Activated CD8-positive, alpha-beta memory T cell treated with anti-CD3 and anti-CD28 coated beads, Interleukin-2, amount 50 U/mL, for 1 hour (primary cell): Measurements from ENCODE around the gene OR1C1.
"Not testable (repeated sequence)": the region's sequence is repeated elsewhere in the genome, so short reads cannot be mapped to it uniquely, and the experiment has no call there.

Experiments
- DNase-seq: peaks from one replicate; pipeline ENCODE4 v3.0.0-alpha.2; 2020; ENCODE audit errors: extremely low read depth

OR1C1 gene, protein sequence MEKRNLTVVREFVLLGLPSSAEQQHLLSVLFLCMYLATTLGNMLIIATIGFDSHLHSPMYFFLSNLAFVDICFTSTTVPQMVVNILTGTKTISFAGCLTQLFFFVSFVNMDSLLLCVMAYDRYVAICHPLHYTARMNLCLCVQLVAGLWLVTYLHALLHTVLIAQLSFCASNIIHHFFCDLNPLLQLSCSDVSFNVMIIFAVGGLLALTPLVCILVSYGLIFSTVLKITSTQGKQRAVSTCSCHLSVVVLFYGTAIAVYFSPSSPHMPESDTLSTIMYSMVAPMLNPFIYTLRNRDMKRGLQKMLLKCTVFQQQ

DNA sequence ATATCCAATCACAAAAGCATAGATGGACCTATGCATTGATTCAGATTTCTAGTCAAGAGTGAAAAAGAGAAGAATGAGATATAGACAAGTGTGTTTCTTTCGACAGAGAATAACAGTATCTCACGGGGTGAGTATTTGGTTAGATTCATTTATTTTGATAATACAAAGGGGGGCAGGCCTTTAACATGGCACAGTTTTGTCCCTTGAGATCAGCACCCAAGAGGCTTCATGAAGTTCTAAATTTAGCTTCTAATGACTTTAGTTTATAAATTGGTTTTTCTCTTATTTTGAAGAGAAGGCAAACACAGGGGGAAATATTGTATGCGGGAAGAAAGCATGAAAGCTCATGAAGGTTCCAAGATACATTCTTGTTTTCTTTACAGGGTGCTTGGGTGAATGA is at the start of gene OR1C1:
OR1C1 (minus strand) TSS at position 101 of the 400 bp plus-strand sequence. CDS start 2,150 bp downstream, outside the sequence.
- DNase-seq: no peak

DNA sequence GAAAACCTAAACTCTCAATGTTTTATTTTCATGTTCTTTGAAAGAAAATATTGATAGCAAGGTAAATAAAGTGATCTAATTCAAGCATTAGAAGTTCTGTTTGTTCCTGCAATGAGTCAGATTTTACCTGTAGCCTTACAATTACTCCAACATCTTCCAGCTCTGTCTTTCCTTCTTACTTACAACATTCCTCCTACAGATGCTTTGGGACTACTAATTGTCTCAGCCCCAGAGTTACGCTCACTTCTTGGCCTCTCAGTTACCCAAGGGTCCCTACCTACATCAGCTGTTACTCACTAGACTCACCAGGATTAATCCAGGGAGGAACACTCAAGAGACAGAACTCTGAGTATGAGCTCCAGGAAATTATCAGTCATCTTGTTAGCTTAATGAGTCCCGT is 37.2 kb upstream of the OR1C1 start:
- DNase-seq: no peak

DNA sequence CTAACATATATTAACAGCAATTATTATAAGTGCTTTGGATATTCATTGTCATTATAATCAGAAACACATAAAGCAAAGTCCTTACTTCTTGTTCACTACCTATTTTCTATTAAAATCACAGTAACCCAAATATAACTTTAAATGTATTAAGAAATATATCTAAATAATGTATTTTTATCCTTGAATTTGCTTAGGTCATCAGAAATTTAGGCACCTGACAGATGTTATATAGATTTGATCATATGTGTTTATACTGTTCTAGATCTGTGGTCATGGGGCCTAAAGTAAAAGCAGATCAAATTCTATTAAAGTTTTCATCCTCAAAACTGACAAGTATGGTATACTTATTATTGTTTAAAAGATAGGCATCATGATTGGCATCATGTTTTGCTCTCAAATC is 9.2 kb upstream of the OR1C1 start:
- no peak for DNase-seq

DNA sequence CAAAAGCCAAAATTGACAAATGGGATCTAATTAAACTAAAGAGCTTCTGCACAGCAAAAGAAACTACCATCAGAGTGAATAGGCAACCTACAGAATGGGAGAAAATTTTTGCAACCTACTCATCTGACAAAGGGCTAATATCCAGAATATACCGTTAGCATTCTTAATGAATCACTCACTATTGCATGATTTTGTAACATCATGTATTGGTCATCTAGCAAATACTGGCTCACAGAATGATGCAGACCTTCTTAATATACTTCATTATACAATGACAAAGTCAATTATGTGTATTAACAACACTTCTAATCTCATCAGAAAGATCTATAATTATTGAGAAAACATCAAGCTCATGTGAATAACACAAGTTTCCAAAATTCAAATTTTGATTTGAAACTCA is 6.0 kb downstream of the OR1C1 start:
- not testable (repeated sequence) for DNase-seq

DNA sequence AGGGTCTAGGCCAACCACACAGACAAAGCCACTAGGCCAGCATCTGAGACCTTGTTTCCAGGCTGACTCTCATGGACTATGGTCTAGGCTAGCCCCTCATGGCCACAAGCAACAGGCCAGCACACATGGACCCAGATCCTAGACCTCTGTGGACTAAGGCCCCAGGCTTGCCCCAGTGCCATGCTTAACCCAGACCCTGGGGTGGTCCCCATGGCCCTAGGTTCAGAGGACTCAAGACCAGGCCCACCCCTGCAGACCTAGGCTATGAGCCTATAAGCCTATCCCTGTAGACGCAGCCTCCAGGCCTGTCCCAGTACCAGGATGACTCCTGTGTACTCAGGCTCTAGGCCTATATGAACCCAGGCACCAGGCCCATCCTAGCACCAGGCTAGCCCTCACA is 10.5 kb downstream of the OR1C1 start:
- DNase-seq: no peak

DNA sequence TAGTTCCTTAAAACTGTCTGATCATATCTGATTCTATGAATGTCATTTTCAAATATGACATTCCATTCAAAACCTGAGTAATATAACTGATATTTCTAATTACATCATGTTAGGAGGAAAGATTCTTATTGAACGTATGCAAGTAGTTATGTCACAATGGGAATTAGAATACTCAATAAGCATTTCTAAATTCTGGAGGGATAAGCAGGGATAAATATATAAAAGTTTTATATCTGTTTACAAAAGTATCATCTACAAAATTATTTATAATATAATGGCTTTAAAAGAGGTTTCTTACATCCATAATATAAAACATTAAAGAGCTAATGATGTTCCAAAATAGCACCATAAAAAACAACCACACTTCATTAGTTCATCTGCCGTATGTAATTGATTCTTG is 12.3 kb downstream of the OR1C1 start, which contains the start of gene OR14A2:
OR14A2 (minus strand) TSS at position 101 of the 400 bp plus-strand sequence.
- no peak for DNase-seq

DNA sequence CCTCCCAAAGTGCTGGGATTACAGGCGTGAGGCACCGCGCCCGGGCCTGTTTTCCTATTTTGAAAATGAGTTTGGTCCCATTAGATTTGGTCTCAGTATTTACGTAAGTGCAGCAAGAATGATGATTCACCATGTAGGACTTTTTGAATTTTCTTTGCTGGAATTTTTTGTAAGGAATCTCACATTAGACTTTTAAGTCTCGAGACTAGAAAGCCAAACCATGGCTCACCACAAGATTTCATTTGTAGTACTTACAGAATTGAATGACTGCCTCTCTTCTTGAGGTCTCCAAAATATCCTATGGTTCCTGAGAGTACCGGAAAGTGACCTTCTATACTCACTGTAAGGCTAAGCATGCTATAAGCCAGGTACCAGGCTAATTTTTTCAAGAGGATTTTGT is 12.7 kb downstream of the OR1C1 start:
- DNase-seq: no peak

DNA sequence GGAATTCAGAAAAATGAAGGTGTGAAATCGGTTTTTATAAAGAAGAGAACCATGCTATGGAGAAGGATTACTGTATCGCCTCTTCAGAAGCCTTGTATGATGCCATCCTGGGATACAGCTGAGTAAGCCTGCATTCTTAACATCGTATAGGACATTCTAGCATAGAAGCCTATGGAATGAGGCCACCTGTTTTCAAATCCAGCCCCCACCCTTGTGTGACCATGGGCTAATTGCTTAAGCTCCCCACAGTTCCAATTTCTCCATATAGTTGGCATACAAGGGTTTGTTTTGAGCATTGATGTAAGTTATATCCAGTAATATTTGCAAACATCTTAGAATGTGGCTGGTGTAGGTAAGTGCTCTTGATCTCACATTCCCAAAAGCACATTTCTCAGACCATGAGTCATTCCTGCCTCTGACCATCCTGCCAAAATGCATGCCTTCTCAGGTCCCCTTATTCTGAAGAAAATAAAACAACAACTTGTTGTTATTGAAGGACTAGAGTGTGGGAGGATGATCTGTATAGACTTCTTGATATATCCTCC is 13.9 kb downstream of the OR1C1 start:
- DNase-seq: no peak

DNA sequence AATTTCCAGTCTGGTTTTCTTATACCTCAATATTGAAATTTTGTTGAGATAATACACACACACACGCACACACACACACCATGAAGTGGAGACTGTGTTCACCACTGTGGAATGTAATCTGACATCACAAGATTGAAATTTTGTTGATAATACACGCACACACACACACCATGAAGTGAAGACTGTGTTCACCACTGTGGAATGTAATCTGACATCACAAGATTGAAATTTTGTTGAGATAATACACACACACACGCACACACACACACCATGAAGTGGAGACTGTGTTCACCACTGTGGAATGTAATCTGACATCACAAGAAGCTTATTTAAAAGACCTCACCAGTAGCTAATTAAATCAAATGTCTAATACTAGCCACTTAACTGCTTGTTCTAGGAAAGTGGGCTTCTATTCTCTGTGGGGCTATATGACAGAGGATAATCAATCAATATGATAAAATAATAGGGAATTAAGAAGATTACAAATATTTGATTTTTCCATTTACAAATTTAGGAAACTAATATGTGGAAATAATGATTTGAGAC is 18.1 kb downstream of the OR1C1 start:
- DNase-seq: not testable (repeated sequence)

DNA sequence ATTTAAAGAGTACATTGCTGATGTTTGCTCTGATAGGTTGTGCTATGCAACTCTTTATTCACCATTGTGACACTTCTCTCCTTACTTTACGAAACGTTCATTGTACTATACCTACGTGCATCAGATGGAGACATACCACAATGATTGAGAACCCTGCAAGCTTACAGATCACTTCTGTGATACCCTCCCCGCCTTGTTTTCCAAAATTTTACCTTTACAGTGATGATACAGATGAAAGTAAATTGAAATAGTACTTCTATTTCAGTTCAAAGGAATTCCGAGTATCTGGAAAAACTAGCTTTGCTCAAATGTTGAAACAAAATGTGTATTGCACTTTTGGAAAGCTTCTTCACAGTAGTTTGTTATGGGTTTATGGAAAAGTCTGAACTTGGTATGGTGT is 18.6 kb downstream of the OR1C1 start:
- DNase-seq: no peak

DNA sequence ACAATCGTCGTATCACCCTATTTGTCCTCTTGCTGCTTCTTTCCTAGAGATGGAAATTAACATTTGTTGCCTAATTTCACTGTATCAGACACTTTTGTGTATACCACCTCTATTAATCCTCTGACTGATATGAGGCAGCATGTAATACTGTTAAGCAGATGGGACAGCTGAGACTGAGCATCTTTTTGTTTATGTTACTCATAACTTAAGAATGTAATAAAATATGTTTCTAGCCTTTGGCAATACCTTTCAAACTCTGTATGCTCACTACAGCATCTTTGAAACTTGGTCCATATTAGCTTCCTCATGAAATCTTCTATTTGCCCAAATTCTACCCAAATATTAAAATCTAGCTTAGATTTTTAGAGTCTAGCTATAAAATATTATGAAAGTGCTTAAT is 19.6 kb downstream of the OR1C1 start:
- no peak for DNase-seq

DNA sequence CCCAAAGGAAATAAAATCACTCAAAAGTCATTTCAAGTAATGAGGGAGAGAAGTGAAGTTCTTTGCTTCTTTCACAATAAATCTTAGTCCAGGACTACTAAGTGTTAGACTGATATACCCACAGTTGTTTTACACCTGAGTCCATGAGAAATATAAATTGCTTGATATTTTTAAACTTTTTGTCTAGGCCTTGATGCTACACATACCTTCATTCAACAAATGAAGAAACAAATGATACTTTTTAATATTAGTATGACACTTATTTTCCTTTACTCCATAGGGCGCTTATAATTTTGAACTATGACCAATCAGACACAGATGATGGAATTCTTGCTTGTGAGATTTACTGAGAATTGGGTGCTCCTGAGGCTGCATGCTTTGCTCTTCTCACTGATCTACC is 22.0 kb downstream of the OR1C1 start, which contains the start of gene OR14K1:
OR14K1 (plus strand) TSS at position 301 of the 400 bp plus-strand sequence; CDS start at position 301, 0 bp downstream.
- DNase-seq: no peak

DNA sequence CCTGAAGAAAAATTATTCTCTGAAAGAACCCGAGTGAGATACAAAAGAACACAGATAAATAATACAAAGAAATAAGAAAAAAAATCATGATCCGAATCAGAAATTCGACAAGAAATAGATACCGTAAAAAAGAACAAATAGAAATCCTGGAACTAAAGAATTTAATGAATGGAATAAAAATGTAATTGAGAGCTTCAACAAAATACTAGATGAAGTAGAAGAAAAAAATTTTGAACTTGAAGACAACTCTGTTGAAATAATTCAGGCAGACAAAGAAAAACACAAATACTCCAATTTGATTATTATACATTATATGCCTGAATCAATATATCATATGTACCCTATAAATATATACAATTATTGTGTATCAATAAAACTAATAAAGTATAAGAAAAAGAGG is 39.1 kb downstream of the OR1C1 start:
- no peak for DNase-seq

DNA sequence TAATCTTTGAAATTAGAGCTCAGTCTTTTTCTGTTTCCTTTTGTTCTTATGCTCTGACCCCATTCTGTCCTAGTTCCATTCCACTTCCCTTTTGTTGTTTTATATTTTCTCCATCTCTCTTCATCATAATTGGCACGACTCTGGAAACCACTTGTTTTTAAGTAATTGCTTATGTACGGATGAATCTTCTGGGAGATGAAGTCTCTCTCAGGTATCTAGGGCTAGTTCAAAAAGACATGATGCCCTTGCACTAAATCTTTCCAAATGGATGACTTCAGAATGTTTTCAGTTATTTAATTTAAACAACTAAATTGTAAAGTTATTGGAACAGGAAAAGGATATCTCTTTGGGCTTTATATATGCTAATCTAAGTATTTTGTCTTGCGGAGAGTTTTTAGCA is 43.8 kb downstream of the OR1C1 start, which contains the start of gene OR6F1:
OR6F1 (minus strand) TSS at position 101 of the 400 bp plus-strand sequence. CDS start 3,891 bp downstream, outside the sequence.
- no peak for DNase-seq

DNA sequence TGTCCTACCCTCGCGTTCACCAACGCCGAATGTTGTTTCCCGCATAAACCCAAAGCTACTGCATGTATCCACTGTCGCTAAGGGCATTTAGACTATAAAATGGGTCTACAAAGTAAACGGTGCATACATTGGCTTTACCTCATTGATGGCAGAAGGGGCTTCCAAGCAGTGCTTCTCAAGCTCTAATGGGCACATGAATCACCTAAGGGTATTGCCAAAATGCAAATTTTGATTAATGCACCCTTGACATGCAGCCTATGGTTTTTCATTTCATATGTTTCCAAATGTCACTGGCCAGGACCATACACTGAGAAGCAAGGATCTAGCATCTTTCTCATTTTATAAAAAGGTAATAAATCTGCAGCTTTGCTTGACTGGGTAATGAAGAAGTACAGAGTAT is 46.6 kb downstream of the OR1C1 start:
- no peak for DNase-seq

DNA sequence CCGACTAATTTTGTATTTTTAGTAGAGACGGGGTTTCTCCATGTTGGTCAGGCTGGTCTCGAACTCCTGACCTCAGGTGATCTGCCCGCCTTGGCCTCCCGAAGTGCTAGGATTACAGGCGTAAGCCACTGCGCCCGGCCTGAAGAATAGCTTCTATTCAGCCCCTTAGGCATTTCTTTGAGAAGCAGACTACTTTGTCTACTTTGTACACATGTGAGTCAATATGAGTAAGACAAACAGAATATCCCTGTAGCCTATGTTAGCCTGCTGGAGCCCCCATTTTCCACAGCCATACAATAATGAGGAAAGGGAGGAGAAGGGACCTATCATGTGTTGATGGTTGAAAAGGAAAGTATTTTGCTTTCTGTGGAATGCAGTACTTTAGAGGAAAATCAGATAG is 49.7 kb downstream of the OR1C1 start:
- DNase-seq: not testable (repeated sequence)
